GM12801 (cell line): ENCODE results near the gene CNTROB.

Source experiments
- CTCF ChIP-seq: IDR thresholded peaks from one replicate; pipeline ENCODE4 v1.5.1; 2011; ENCODE audit warnings: control low read depth; ENCODE audit not compliant: insufficient read length; ENCODE audit errors: extremely low read depth

CNTROB gene

GRCh38 chr17:7951143-7951792 is 19.3 kb downstream of the CNTROB start:
- TF ChIP-seq CTCF, result no peak

- no peak for TF ChIP-seq CTCF
Measured at GRCh38 chr17:7955414-7956227, 23.6 kb downstream of the CNTROB start.

GRCh38 chr17:7956228-7956965 is 24.4 kb downstream of the CNTROB start:
- no peak for TF ChIP-seq CTCF

GRCh38 chr17:7959503-7960253 is 27.7 kb downstream of the CNTROB start:
- TF ChIP-seq CTCF, result no peak

- no peak for TF ChIP-seq CTCF
Measured at GRCh38 chr17:7961421-7961820, 29.4 kb downstream of the CNTROB start.

GRCh38 chr17:7967751-7968150 is 35.7 kb downstream of the CNTROB start:
- TF ChIP-seq CTCF, result no peak

- TF ChIP-seq CTCF, result no peak
Measured at GRCh38 chr17:7969433-7969832, 37.4 kb downstream of the CNTROB start.
